Endothelial cell of hepatic sinusoid (primary cell): ENCODE results near the gene NDRG2.

Source experiments
- in situ Hi-C: cut with HindIII; loops from 2 replicates; pipeline ENCODE4 v1.10.0; 2017; ENCODE audit warnings: low sequenced_read_pairs

The NDRG2 gene

GRCh38 chr14:20978687-20979086 is 46.2 kb downstream of the NDRG2 start:
- in situ Hi-C loops: no loop called here

- in situ Hi-C loops: no loop called here
Measured at GRCh38 chr14:20976291-20976690, 48.6 kb downstream of the NDRG2 start.

GRCh38 chr14:20973501-20973900 is 51.4 kb downstream of the NDRG2 start:
- in situ Hi-C loops: no loop called here

- in situ Hi-C loops: no loop called here
Measured at GRCh38 chr14:20971705-20972021, 53.2 kb downstream of the NDRG2 start.

GRCh38 chr14:20970983-20971704 is 53.7 kb downstream of the NDRG2 start:
- in situ Hi-C loops: no loop called here

GRCh38 chr14:20970647-20970982 is 54.2 kb downstream of the NDRG2 start:
- in situ Hi-C loops: no loop called here

- in situ Hi-C loops: no loop called here
Measured at GRCh38 chr14:20969336-20969735, 55.5 kb downstream of the NDRG2 start.
